NCI-H2107 treated with DMSO at 0.1 percent for 48 hours (cell line): ENCODE measurements around the gene USH1C.

Experiments
- DNase-seq: peaks from one replicate; lab custom pipeline; 2025; ENCODE audit not compliant: unreplicated experiment; lab: John Stamatoyannopoulos, UW

USH1C gene

GRCh38 chr11:17550450-17551346 lies 6.5 kb upstream of the USH1C start:
- DNase-seq = no peak

GRCh38 chr11:17548444-17548843 lies 4.2 kb upstream of the USH1C start:
- no peak for DNase-seq

GRCh38 chr11:17547932-17548331 lies 3.7 kb upstream of the USH1C start:
- no peak for DNase-seq

GRCh38 chr11:17547051-17547577 lies 2.9 kb upstream of the USH1C start, which contains the start of gene OTOG:
TSS of gene OTOG (plus strand) at chr11:17547259. CDS start at chr11:17547373, 114 bp downstream.
- peak; percentile 92 for DNase-seq

- DNase-seq = no peak
Measured at GRCh38 chr11:17546240-17546639, 2.0 kb upstream of the USH1C start.

GRCh38 chr11:17543574-17544180 lies 539 bp downstream of the USH1C start:
- DNase-seq = no peak

- DNase-seq = no peak
Measured at GRCh38 chr11:17543041-17543440, 1.2 kb downstream of the USH1C start.

- no peak for DNase-seq
Measured at GRCh38 chr11:17542249-17542648, 2.0 kb downstream of the USH1C start.

- no peak for DNase-seq
Measured at GRCh38 chr11:17541330-17541885, 2.8 kb downstream of the USH1C start.

- no peak for DNase-seq
Measured at GRCh38 chr11:17540807-17541206, 3.4 kb downstream of the USH1C start.

GRCh38 chr11:17538731-17539130 lies 5.5 kb downstream of the USH1C start:
- peak; percentile 18 for DNase-seq

- no peak for DNase-seq
Measured at GRCh38 chr11:17538054-17538453, 6.2 kb downstream of the USH1C start.

GRCh38 chr11:17537261-17537660 lies 7.0 kb downstream of the USH1C start:
- no peak for DNase-seq

- no peak for DNase-seq
Measured at GRCh38 chr11:17535488-17535887, 8.7 kb downstream of the USH1C start.

GRCh38 chr11:17533778-17534415 lies 10.3 kb downstream of the USH1C start:
- DNase-seq = no peak

GRCh38 chr11:17533341-17533740 lies 10.9 kb downstream of the USH1C start:
- DNase-seq = no peak

- DNase-seq = no peak
Measured at GRCh38 chr11:17532784-17533183, 11.4 kb downstream of the USH1C start.

- no peak for DNase-seq
Measured at GRCh38 chr11:17531636-17532113, 12.5 kb downstream of the USH1C start.

- peak; percentile 54 for DNase-seq
Measured at GRCh38 chr11:17531071-17531600, 13.1 kb downstream of the USH1C start.

- no peak for DNase-seq
Measured at GRCh38 chr11:17529844-17530185, 14.4 kb downstream of the USH1C start.
